GM12892 (cell line): ENCODE data around the gene SLC25A41.

Experiments used
- POLR2A ChIP-seq: IDR thresholded peaks from 2 replicates; pipeline ENCODE4 v1.6.1; 2011; ENCODE audit warnings: low read depth, low read length, control low read depth
- POLR2AphosphoS5 ChIP-seq: IDR thresholded peaks from 2 replicates; pipeline ENCODE4 v1.6.1; 2011; ENCODE audit warnings: low read depth, low read length, control low read depth

GRCh38 chr19:6427131-6427530 lies 6.4 kb downstream of the SLC25A41 start:
- TF ChIP-seq POLR2A = no peak
- no peak for TF ChIP-seq POLR2AphosphoS5
